Endothelial cell of umbilical vein (primary cell): ENCODE results near the gene NFIC. TPM values are rescaled to one million over a fixed set of nuclear protein-coding genes. Genes with fewer than 3 reads are reported as not detected.

Experiments
- BruUV-seq: library from RNA; stranded (reverse); fragments of 400-500 nt; replicated peaks from 2 replicates; lab custom pipeline; 2021; lab: Mats Ljungman, UMichigan
- CTCF ChIA-PET: fragments of 300-600, 350-600 bp; sonication (Branson Sonifier 250); formaldehyde crosslinking; loops from one replicate; lab custom pipeline; 2021; ENCODE audit warnings: antibody characterized with exemption, inconsistent platforms; lab: Charles Lee
- POLR2A ChIA-PET: fragments of 300-600, 350-600 bp; sonication (Branson Sonifier 250); formaldehyde crosslinking; loops from one replicate; lab custom pipeline; 2021; ENCODE audit warnings: antibody characterized with exemption, inconsistent platforms; lab: Charles Lee
- DNase-seq: peaks from one replicate; pipeline ENCODE4 v3.0.0-alpha.2; 2011; ENCODE audit warnings: low read depth, low spot score
- FAIRE-seq: peaks from 2 replicates; lab custom pipeline; 2011; peaks lifted over from hg19 to GRCh38; lab: Jason Lieb, UNC
- H2AFZ ChIP-seq: 2 replicates; pipeline ENCODE4 v1.6.0; 2012; ENCODE audit warnings: low read depth, low read length, control low read depth, inconsistent platforms
- H3K27ac ChIP-seq: 2 replicates; pipeline ENCODE4 v1.5.1; 2011; ENCODE audit warnings: low read depth, mild to moderate bottlenecking, control low read depth, low read length, moderate library complexity; ENCODE audit not compliant: insufficient read depth
- H3K27me3 ChIP-seq, 2 experiments: 2 replicates each; pipeline versions ENCODE4 v1.6.0 to v1.6.1; 2011; ENCODE audit warnings: low read length in 2 of 2, mixed read lengths in 1 of 2; ENCODE audit not compliant: control insufficient read depth in 2 of 2, insufficient read depth in 2 of 2
- H3K36me3 ChIP-seq, 2 experiments: 2 replicates in 1 of 2; 3 replicates in 1 of 2; pipeline ENCODE4 v1.5.1; 2011; ENCODE audit warnings: low read length in 2 of 2, mild to moderate bottlenecking in 1 of 2, moderate library complexity in 1 of 2; ENCODE audit not compliant: control insufficient read depth in 2 of 2, insufficient read depth in 2 of 2; ENCODE audit errors: extremely low read depth in 1 of 2
- H3K4me1 ChIP-seq: 3 replicates; pipeline ENCODE4 v1.5.1; 2011; ENCODE audit warnings: mild to moderate bottlenecking, low read length; ENCODE audit not compliant: control insufficient read depth, insufficient read depth; ENCODE audit errors: extremely low read depth
- H3K4me2 ChIP-seq: 2 replicates; pipeline ENCODE4 v1.6.1; 2011; ENCODE audit warnings: low read length, control low read depth, mixed read lengths; ENCODE audit not compliant: insufficient read depth
- H3K4me3 ChIP-seq, 3 experiments: fragments of 200-600 bp in 1 of 3; sonication (generic), shearing (Covaris generic) in 1 of 3; replicated peaks in 1 of 3; 2 replicates each; pipeline ENCODE4 v1.5.1; 2011 to 2016; ENCODE audit warnings: control low read depth in 3 of 3, low read length in 3 of 3, mild to moderate bottlenecking in 2 of 3, inconsistent platforms in 1 of 3, low read depth in 1 of 3, moderate library complexity in 1 of 3; ENCODE audit not compliant: insufficient read depth in 1 of 3
- H3K79me2 ChIP-seq: 2 replicates; pipeline ENCODE4 v1.6.0; 2012; ENCODE audit warnings: low read length, inconsistent platforms; ENCODE audit not compliant: control insufficient read depth, insufficient read depth
- H3K9ac ChIP-seq: replicated peaks from 2 replicates; pipeline ENCODE3; 2011; ENCODE audit warnings: low read length, control low read depth; ENCODE audit not compliant: insufficient read depth; ENCODE audit errors: extremely low read depth
- H3K9me1 ChIP-seq: replicated peaks from 3 replicates; pipeline ENCODE4 v1.6.0; 2011; ENCODE audit warnings: mild to moderate bottlenecking, low read length; ENCODE audit not compliant: control insufficient read depth, insufficient read depth; ENCODE audit errors: extremely low read depth
- H3K9me3 ChIP-seq: replicated peaks from 2 replicates; pipeline ENCODE4 v1.5.1; 2012; ENCODE audit warnings: low read length, inconsistent platforms; ENCODE audit not compliant: control insufficient read depth, insufficient read depth
- H4K20me1 ChIP-seq: replicated peaks from 2 replicates; pipeline ENCODE3; 2011; ENCODE audit warnings: mild to moderate bottlenecking, low read length; ENCODE audit not compliant: control insufficient read depth, insufficient read depth; ENCODE audit errors: extremely low read depth
- CTCF ChIP-seq, 2 donors: IDR thresholded peaks; 1 replicate in 1 of 2; 2 replicates in 1 of 2; pipeline ENCODE4 v1.5.1; 2011; ENCODE audit warnings: low read length in 2 of 2, mild to moderate bottlenecking in 2 of 2, moderate library complexity in 2 of 2, control low read depth in 1 of 2, inconsistent platforms in 1 of 2, low read depth in 1 of 2; ENCODE audit not compliant: insufficient read depth in 1 of 2; ENCODE audit errors: extremely low read depth in 1 of 2
- EZH2 ChIP-seq: IDR thresholded peaks from 2 replicates; pipeline ENCODE4 v1.6.1; 2012; ENCODE audit warnings: borderline replicate concordance, low read depth, mild to moderate bottlenecking, moderate library complexity, low read length, inconsistent platforms; ENCODE audit not compliant: severe bottlenecking
- FOS ChIP-seq: IDR thresholded peaks from 2 replicates; pipeline ENCODE4 v1.6.1; 2011; ENCODE audit warnings: mild to moderate bottlenecking, low read length, moderate library complexity, borderline replicate concordance; ENCODE audit not compliant: insufficient read depth
- GATA2 ChIP-seq: IDR thresholded peaks from 2 replicates; pipeline ENCODE4 v1.7.0; 2011; ENCODE audit warnings: low read depth, mild to moderate bottlenecking, moderate library complexity, mixed read lengths, low read length; ENCODE audit not compliant: insufficient read length, insufficient read depth
- JUN ChIP-seq: IDR thresholded peaks from 2 replicates; pipeline ENCODE4 v1.6.1; 2011; ENCODE audit warnings: borderline replicate concordance, low read depth; ENCODE audit not compliant: insufficient read length, insufficient read depth
- MAX ChIP-seq: IDR thresholded peaks from 2 replicates; pipeline ENCODE4 v1.6.1; 2011; ENCODE audit not compliant: insufficient read depth, insufficient read length
- MYC ChIP-seq: IDR thresholded peaks from one replicate; pipeline ENCODE4 v1.6.1; 2011; ENCODE audit warnings: mild to moderate bottlenecking, low read depth, low read length
- POLR2A ChIP-seq: IDR thresholded peaks from 2 replicates; pipeline ENCODE4 v1.6.1; 2012; ENCODE audit warnings: low read depth, mild to moderate bottlenecking, control low read depth, low read length
- POLR2AphosphoS5 ChIP-seq: IDR thresholded peaks from 2 replicates; pipeline ENCODE4 v1.6.1; 2012; ENCODE audit warnings: low read depth, mild to moderate bottlenecking, control low read depth, low read length, moderate library complexity; ENCODE audit not compliant: insufficient read depth
- dilution Hi-C: fragments of 300-500 bp; cut with MboI; formaldehyde crosslinking; loops from one replicate; pipeline ENCODE4 v1.15.0; 2019; ENCODE audit warnings: low sequenced_read_pairs; ENCODE audit not compliant: extremely low pct_ligation_motif_present
- intact Hi-C: fragments of 100-400 bp; cut with micrococcal nuclease; formaldehyde crosslinking; loops from one replicate; pipeline ENCODE4 v1.10.0; 2022
- polyA plus RNA-seq, 4 experiments: library from polyadenylated mRNA; depleted of rRNA in 3 of 4; stranded (reverse) in 3 of 4; unstranded in 1 of 4; fragments of >200 nt; gene quantifications; 2 replicates each; pipeline versions ENCODE4 v1.2.1 to v1.2.3, GENCODE V29; 2011 to 2012; ENCODE audit warnings: missing spikeins in 1 of 4
- total RNA-seq: library from RNA; stranded (reverse); gene quantifications from 2 replicates; pipeline ENCODE4 v1.2.3, GENCODE V29; 2021

The NFIC gene
- total and polyA plus RNA-seq, 2 donors (not counting 3 experiments of a cell fraction or from before 2014, with no cell fraction given): 11.4 to 133 TPM

DNA sequence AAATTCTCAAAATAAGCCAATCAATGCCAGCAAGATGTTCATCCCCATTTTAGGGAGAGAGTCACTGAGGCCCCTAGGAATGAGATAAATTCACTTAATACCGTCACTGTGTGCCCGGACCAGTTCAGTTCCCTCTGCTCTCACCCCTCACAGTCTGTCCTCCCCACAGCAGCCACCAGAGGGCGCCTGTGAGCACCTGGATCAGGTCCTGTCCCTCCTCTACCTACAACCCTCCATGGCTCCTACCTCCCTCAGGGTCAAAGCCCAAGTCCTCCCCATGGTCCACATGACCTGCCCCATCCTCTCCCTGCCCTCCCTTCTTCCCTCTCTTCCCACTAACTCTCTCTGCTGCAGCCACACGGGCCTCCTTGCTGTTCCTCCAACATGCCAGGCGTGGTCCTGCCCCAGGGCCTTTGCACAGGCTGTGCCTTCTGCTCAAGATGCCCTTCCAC lies 42.0 kb upstream of the NFIC start:
- no peaks in the 10 kb centered on the region for H3K9me3 ChIP-seq
- no peak for TF ChIP-seq POLR2A
- TF ChIP-seq MYC: no peak
- TF ChIP-seq CTCF (IDR thresholded peaks at IDR 0.05; ENCODE audit: extremely low read depth in 1 of 2, insufficient read depth in 1 of 2, low read depth in 1 of 2, low read length in 2 of 2): peak; percentile 78 to 84
- TF ChIP-seq POLR2AphosphoS5: no peak
- H3K9ac ChIP-seq: no peak overlapping the region
- no peak overlapping the region for H3K4me2 ChIP-seq
- no peaks in the 10 kb centered on the region for H4K20me1 ChIP-seq
- intact Hi-C loops (no loop called here), dilution Hi-C loops (no loop called here)
- H3K27me3 ChIP-seq: peaks cover 0 to 1% of the 10 kb centered on the region in 2 experiments
- H3K4me3 ChIP-seq: no peak overlapping the region
- no TSS peak for BruUV-seq
- H3K79me2 ChIP-seq: no peaks in the 10 kb centered on the region
- H3K9me1 ChIP-seq: no peaks in the 10 kb centered on the region
- H3K4me1 ChIP-seq: no peaks in the 10 kb centered on the region
- ChIA-PET CTCF (interaction anchor here (1.5 to 5.0 kb wide), 6 partner anchors 19 to 162 kb away, joined by 7 to 79 read pairs (median 24); no protein-coding TSS in a partner anchor), POLR2A (no interaction called here)
- no peak overlapping the region for H2AFZ ChIP-seq
- no peak overlapping the region for H3K27ac ChIP-seq
- DNase-seq (peak; percentile 30), FAIRE-seq (no peak)
- H3K36me3 ChIP-seq: no peaks in the 10 kb centered on the region

- ChIA-PET POLR2A (no interaction called here), CTCF (interaction anchor here (0.9 to 5.0 kb wide), 6 partner anchors 21 to 161 kb away, joined by 4 to 79 read pairs (median 24); no protein-coding TSS in a partner anchor)
- intact Hi-C loops (no loop called here), dilution Hi-C loops (no loop called here)
- no peaks in the 10 kb centered on the region for H3K79me2 ChIP-seq
- no peak overlapping the region for H3K4me2 ChIP-seq
- no peaks in the 10 kb centered on the region for H4K20me1 ChIP-seq
- H2AFZ ChIP-seq: no peak overlapping the region
- peaks cover 0 to 1% of the 10 kb centered on the region in 2 experiments for H3K27me3 ChIP-seq
- H3K4me3 ChIP-seq: no peak overlapping the region
- FAIRE-seq: no peak
- no peaks in the 10 kb centered on the region for H3K9me3 ChIP-seq
- DNase-seq: no peak
- no peaks in the 10 kb centered on the region for H3K4me1 ChIP-seq
- TF ChIP-seq CTCF (IDR thresholded peaks at IDR 0.05; ENCODE audit: extremely low read depth in 1 of 2, insufficient read depth in 1 of 2, low read depth in 1 of 2, low read length in 2 of 2): no peak
- no peak for TF ChIP-seq JUN
- no peak for TF ChIP-seq POLR2AphosphoS5
- TF ChIP-seq EZH2: no peak
- no peak for TF ChIP-seq MAX
- no peak for TF ChIP-seq GATA2
- no peak for TF ChIP-seq MYC
- TF ChIP-seq FOS: no peak
- no peak for TF ChIP-seq POLR2A
- H3K27ac ChIP-seq: no peak overlapping the region
- no peaks in the 10 kb centered on the region for H3K36me3 ChIP-seq
- no peak overlapping the region for H3K9ac ChIP-seq
- BruUV-seq: no TSS peak
- no peaks in the 10 kb centered on the region for H3K9me1 ChIP-seq
Observed at GRCh38 chr19:3325451-3325850, 40.9 kb upstream of the NFIC start.
